ENCODE measurements around the gene QSOX1. TPM values are rescaled to one million over a fixed set of nuclear protein-coding genes. Genes with fewer than 3 reads are reported as not detected.

QSOX1 gene
- total RNA-seq, 1 experiment from 2014 or later, result 135 TPM

GRCh38 chr1:180182643-180183311, 28.1 kb downstream of the QSOX1 start:
- no peaks in the 10 kb centered on the region for H3K4me1 Mint-ChIP-seq
- DNase-seq (ENCODE audit: low spot score) (no peak), ATAC-seq (no peak)
- peaks cover 15% of the 10 kb centered on the region; the same call in 1 of the 2 replicates for H3K36me3 Mint-ChIP-seq
- no peak overlapping the region for H3K27ac Mint-ChIP-seq
- no peak for TF ChIP-seq ZNF416 (CRISPR knock-in tag; IDR thresholded peaks at IDR 0.05)
- no peak for TF ChIP-seq ESRRA (CRISPR knock-in tag; IDR thresholded peaks at IDR 0.05; ENCODE audit: borderline replicate concordance)
- TF ChIP-seq ATF2 (CRISPR knock-in tag; IDR thresholded peaks at IDR 0.05; ENCODE audit: borderline replicate concordance, low read depth), result no peak
- POLR2A ChIA-PET, result no interaction called here
- no peaks in the 10 kb centered on the region for H3K27me3 Mint-ChIP-seq (ENCODE audit: low read depth)
- CTCF ChIA-PET, result interaction anchor here (0.7 to 7.5 kb wide), 4 partner anchors 10 to 703 kb away, joined by 3 to 140 read pairs (median 5); partner anchors contain the start of gene LHX4
- H3K4me3 Mint-ChIP-seq, result no peak overlapping the region
- no peaks in the 10 kb centered on the region for H3K9me3 Mint-ChIP-seq

- Mint-ChIP-seq H3K27me3 (ENCODE audit: low read depth) (no peaks in the 10 kb centered on the region), H3K4me1 (no peaks in the 10 kb centered on the region), H3K27ac (no peak overlapping the region), H3K4me3 (no peak overlapping the region), H3K9me3 (no peaks in the 10 kb centered on the region), H3K36me3 (peaks cover 15% of the 10 kb centered on the region; the same call in 1 of the 2 replicates)
- DNase-seq (ENCODE audit: low spot score) (no peak), ATAC-seq (no peak)
- ChIA-PET POLR2A (no interaction called here), CTCF (interaction anchor here (7.5 kb wide), 1 partner anchor 16 kb away, joined by 140 read pairs; no protein-coding TSS in a partner anchor)
- TF ChIP-seq NR2C2 (CRISPR knock-in tag; IDR thresholded peaks at IDR 0.05) (no peak), ATF1 (CRISPR knock-in tag; IDR thresholded peaks at IDR 0.05) (no peak), HMGXB4 (CRISPR knock-in tag; IDR thresholded peaks at IDR 0.05) (no peak), ZNF263 (CRISPR knock-in tag; IDR thresholded peaks at IDR 0.05; ENCODE audit: low read depth) (no peak), ZNF425 (CRISPR knock-in tag; conservative IDR thresholded peaks at IDR 0.05) (no peak)
These were observed 28.8 kb downstream of the QSOX1 start for GRCh38 chr1:180183426-180183825.

- H3K4me1 Mint-ChIP-seq, result no peaks in the 10 kb centered on the region
- DNase-seq (ENCODE audit: low spot score) (no peak), ATAC-seq (no peak)
- POLR2A ChIA-PET, result no interaction called here
- peaks cover 15% of the 10 kb centered on the region; the same call in 1 of the 2 replicates for H3K36me3 Mint-ChIP-seq
- no peaks in the 10 kb centered on the region for H3K9me3 Mint-ChIP-seq
- H3K4me3 Mint-ChIP-seq, result no peak overlapping the region
- 0 out of 2 replicates have a peak overlapping the region, but pooled peaks have one; percentile 3 for H3K27ac Mint-ChIP-seq
- CTCF ChIA-PET, result interaction anchor here (7.5 kb wide), 1 partner anchor 16 kb away, joined by 140 read pairs; no protein-coding TSS in a partner anchor
- H3K27me3 Mint-ChIP-seq (ENCODE audit: low read depth), result no peaks in the 10 kb centered on the region
- TF ChIP-seq USF1 (CRISPR knock-in tag; IDR thresholded peaks at IDR 0.05) (no peak), SP1 (CRISPR knock-in tag; conservative IDR thresholded peaks at IDR 0.05) (no peak), ATF1 (CRISPR knock-in tag; IDR thresholded peaks at IDR 0.05) (no peak), SMAD4 (CRISPR knock-in tag; IDR thresholded peaks at IDR 0.05) (no peak), CTCF (IDR thresholded peaks at IDR 0.05) (no peak), E2F1 (CRISPR knock-in tag; IDR thresholded peaks at IDR 0.05) (no peak)
These were observed 29.4 kb downstream of the QSOX1 start for GRCh38 chr1:180184041-180184440.

Data from WTC11 (cell line).